DMS153 treated with DMSO at 0.1 percent for 48 hours (cell line): ENCODE results near the gene ENDOV.

Experiments used
- DNase-seq: peaks from one replicate; lab custom pipeline; 2025; ENCODE audit not compliant: unreplicated experiment; lab: John Stamatoyannopoulos, UW

The ENDOV gene

GRCh38 chr17:80464486-80464885, 49.5 kb downstream of the ENDOV start:
- DNase-seq: no peak

DNA sequence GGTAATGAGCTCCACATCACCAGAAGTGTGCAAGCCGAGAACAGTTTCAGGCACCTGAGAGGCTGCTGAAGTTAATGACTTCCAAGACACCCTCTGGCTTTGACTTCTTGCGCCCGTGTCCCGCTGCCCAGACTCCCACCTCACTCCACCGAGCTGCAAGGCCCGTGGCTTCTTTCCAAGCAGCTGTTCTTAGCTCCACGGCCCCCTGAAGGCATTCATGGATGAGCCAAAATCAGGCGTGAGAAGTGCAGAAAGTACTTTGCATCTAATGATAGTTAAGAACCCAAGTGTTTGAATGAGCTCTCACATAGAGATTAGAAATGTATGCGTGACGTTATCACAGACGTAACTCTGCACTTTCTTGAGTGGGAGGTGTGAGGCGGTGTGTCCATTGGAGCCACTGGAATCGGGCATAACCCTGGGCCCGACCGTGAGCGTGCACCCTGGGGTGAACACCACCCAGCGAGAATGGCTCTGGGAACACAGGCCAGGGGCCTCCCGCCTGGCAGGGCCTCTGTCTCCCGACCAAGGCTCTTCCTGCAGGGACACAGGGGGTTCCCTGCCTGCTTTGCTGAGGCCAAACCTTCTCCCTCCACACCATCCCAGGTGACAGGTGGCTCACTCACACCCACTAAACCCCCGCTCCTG, 50.5 kb downstream of the ENDOV start:
- no peak for DNase-seq

- DNase-seq: no peak
Measured at GRCh38 chr17:80466188-80466705, 51.3 kb downstream of the ENDOV start.

DNA sequence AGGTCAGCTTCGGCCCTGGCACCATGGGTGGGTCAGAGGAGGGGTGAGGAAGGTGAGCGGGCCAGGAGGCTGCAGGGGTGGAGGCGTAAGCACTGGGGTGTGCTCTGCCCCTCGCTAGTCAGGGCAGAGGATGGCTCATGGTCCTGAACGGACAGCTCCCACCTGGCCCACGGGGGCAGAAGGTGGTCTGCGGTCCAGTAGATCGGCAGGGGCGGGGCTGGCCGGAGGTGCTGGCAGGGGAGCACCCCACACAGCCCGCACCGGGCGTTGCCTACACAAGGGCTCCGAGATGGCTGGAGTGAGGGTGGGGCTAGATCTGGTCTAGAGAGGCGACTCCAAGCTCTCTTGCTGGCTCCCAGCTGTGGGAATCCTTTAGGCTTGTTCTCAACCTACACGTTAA, 53.3 kb downstream of the ENDOV start:
- no peak for DNase-seq

DNA sequence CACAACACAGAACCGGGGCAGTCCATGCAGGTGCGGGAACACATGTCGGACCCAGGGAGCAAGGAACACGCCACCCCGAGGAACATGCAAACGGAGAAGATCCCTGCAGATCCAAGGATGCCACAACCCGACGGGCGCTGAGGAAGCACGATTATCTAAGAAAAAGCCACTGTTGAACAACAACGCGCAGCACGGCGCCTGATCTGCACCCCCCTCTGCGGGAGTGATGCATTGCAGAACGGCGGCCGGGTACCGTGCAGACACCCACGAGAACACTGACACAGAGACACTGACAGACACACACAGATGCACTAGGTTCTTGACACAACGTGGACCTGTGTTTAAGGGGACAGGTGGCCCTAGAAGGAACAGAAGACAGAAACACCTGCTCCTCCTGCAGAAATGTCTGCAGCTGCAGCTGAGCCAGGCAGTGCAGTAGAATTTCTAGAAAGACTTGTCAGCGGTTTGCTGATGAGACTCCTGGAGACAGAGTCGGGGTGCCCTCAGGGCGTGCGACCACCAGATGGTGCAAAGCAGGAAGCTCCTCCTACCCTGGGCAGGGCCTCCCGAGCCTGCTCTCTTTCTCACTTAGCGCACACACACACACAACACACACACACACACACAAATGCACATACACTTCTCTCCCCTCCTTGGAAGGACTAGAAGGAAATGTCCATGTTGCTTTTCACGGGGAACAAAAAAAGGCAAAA, 54.0 kb downstream of the ENDOV start:
- DNase-seq: no peak

GRCh38 chr17:80469667-80470066, 54.7 kb downstream of the ENDOV start:
- no peak for DNase-seq

- no peak for DNase-seq
Measured at GRCh38 chr17:80470603-80471002, 55.6 kb downstream of the ENDOV start.

DNA sequence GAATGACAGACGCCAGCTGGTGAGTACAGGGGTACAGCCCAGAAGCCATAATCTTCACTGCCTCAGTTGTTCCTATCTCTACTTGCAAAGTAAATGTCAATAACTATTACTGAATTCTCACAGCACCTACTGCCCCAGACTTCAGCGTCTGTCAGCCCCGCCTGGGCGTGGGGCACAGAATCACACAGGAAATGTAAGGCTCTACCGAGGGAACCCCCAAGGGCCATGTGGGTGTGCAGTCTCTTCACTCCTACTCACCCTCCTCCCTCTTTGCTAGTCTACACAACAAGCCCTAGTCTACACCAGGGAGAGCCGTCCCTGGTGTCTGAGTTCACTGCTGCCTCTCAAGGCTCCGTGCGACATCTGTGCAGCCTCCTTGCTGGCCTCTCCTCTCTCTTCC, 57.0 kb downstream of the ENDOV start:
- no peak for DNase-seq

- no peak for DNase-seq
Measured at GRCh38 chr17:80472996-80473395, 58.0 kb downstream of the ENDOV start.

DNA sequence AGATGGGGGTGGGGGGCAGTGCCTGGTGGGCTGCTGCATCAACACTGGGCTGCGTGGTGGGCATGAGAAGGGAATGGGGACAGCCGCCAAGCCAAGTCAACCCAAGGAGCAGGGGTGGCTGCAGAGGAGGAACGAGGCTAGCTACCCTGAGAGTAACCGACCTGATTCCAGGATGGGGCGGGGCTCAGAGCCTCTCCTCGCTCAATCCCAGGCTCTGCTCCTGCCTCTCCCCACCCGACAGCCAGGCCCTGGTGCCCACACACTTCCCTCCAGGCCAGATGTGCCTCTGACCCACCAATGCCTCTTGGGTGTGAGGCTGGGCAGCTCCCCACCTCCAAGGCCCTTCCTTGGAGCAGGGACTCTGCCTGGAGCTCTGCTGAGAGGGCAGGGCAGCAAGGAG, 58.7 kb downstream of the ENDOV start:
- DNase-seq: no peak

DNA sequence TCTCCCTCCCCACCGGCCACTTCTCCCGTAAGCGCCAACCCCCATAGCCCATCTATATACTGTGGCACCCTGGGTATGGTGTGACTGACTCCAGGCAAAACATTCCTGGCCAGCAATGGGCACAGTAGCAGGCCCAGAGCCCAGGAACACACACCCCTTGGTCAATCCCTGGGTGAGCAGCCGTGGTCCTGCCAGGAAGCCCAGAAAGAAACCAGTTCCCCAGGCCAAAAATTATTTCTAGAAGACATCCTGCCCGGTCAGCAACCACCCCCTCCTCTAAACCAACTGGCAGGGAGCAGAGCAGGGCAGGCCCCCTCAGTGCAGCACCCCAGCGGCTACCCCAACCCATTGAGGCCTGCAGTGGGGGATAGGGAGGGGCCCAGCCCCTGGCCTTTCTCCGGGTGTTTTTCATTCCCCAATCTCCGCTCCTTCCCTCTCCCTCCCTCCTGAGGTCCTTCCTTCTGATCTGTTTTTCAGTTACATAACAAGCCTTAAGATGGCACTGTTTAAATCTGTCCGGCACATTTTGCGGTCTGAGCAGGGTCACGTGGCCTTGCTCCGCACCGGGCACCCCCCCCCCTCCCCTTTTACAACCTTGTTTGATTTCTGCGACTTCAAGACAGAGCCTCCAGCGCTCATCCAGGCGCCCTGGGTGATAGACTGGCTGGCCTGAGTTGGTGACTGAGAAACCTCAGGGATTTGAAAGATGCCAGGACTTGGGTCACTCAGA, 59.4 kb downstream of the ENDOV start:
- no peak for DNase-seq

DNA sequence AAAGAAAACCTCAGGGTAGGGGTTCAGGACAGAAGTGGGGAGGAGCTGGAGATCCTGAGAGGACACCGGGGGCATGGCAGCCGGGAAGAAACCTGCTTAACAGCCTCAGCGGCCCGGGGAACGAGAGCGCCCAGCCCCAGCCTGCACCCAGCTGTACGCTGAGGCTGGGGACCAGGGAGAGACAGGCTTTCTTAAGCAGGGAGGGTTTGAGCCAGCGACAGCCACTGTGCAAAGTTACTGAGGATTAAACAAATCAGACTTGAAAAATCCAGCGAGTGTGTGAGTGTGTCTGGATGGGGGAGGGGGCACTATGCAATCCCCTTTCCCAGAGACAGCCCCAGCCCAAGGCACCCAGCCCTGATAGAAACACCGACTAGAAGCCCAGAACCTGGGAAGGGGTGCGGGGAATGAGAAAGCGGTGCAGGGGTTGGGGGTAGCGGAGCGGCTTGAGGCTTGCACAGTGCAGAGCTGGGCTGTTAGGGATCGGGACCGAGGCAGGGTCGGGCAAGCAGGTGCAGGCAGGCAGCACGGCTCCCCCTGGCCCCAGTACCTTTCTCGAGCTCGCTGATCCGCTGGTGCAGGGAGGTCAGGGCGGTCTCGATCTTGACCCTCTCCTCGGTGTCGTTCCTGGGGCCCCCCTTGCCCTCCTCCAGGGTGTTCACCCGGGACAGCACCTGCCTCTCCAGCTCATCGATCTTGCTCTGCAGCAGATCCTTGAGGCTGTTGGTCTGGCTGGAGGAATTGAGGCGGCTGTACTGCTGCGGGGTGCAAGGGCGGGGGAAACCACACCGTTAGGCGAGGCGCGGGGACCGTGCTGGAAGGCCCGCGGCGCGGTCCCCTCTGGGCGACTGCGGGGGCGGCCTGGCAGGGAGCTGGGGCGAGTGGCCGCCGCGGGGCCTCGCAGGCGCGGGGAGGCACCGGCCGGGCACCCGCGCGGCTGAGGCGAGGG, 60.3 kb downstream of the ENDOV start:
- no peak for DNase-seq

- DNase-seq: no peak
Measured at GRCh38 chr17:80475910-80476876, 61.2 kb downstream of the ENDOV start, which contains the start of gene NPTX1. Gene NPTX1 (minus strand): TSS chr17:80476607. CDS start chr17:80476446, 161 bp downstream.

DNA sequence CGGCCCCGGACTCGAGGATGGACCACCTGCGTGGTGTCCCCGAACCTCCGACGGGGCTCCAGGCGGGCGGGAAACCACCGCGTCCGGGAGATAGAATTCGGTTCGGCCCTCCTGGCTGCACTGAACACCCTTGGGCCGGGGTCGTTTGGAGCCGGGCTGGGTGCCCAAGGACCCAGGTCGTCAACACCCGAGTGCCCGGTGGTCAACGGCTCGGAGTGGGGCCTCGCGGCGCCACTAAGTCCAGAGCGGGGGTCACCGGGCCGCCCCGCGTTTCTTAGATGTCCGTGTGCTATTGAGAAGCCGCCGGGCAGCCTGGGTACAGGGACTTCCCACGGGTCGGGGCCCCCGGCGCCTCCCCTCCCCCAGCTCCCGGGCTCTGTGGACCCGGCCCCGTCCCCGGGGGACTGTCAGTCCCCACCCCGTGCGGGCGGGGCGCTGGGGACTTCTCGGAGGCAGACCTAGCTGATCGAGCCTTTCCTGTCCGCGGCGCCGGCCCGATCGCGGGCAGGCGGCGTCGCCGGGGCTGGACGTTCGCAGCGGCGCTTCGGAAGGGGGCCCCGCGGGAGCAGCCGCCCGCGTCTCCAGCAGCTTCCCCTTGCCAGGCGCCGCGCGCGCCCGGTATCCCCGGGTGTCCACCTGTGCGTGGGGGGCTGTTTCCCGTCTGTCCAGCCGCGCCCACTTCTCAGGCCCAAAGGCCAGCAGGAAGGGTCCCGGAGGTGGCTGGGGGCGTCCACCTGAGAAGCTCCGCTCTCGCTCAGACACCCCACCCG, 62.1 kb downstream of the ENDOV start:
- peak; percentile 28 for DNase-seq

GRCh38 chr17:80477647-80478478, 62.9 kb downstream of the ENDOV start:
- DNase-seq: peak; percentile 16

DNA sequence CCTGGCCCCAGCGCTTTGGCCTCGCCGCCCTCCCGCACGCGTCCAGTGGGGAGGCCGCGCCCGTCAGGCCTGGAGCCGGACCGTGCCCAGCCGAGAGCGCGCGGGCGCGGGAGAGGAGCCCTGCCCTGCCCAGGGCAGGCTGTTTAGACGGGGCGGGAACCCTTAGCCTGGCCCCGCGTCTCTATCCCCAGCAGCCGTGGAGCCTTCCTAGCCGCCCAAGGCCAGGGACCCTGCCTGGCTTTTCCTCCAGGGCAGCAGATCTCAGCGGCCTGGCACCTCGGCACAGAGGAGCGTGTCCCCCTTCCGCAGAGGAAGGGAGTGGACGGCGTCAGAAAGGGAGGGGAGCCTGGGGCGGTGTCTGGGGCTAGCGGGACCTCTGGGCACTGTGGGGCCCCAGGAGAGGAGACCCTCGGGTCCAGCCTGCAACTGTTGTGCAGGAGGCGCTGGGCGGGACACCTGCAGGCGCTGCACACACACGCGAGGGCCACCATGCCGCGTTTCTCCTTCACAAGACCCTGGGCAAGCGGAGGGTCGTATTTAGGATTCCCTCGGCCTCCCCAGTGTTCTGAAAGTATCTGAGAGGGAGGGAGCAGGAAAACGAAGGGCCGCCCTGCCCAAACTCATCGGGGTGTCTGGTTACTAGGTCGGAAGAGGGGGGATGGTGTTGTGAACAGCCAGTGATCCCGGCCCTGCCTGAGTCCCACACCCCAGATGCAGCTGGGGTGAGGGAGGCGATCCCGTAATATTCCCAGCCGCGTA, 63.7 kb downstream of the ENDOV start:
- DNase-seq: no peak

- DNase-seq: no peak
Measured at GRCh38 chr17:80479246-80479566, 64.2 kb downstream of the ENDOV start.
